HCT116 (cell line): ENCODE data around the gene CDH16. TPM values are rescaled to one million over a fixed set of nuclear protein-coding genes. Genes with fewer than 3 reads are reported as not detected.

Experiments used
- ATAC-seq: fragments of 200-7000 bp; cut with Tn5 transposase; 2 replicates; pipeline ENCODE4 v1.9.1; 2020; ENCODE audit warnings: mild to moderate bottlenecking, moderate library complexity
- BruUV-seq: library from RNA; stranded (reverse); fragments of 400-500 nt; replicated peaks from 2 replicates; lab custom pipeline; 2021; lab: Mats Ljungman, UMichigan
- CTCF ChIA-PET: fragments of 300-600 bp; sonication (Branson Sonifier 250); formaldehyde crosslinking; loops from one replicate; lab custom pipeline; 2021; ENCODE audit warnings: antibody characterized with exemption; lab: Charles Lee
- POLR2A ChIA-PET: fragments of 300-600, 350-600 bp; sonication (Branson Sonifier 250); formaldehyde crosslinking; loops from one replicate; lab custom pipeline; 2021; ENCODE audit warnings: antibody characterized with exemption; lab: Charles Lee
- RAD21 ChIA-PET, 2 experiments: fragments of 300-600 bp; sonication (Branson Sonifier 250); formaldehyde crosslinking; loops; one replicate each; lab custom pipeline; 2023; ENCODE audit warnings: low total read pairs in 2 of 2; ENCODE audit not compliant: uncharacterized antibody in 2 of 2, unreplicated experiment in 2 of 2, low non-redundant PET in 1 of 2; lab: Charles Lee
- DNase-seq: peaks from one replicate; pipeline ENCODE4 v3.0.0-alpha.2; 2010; ENCODE audit warnings: low read depth, low spot score
- H2AFZ ChIP-seq: fragments of 200-600 bp; shearing (Covaris generic), sonication (generic); 2 replicates; pipeline ENCODE4 v1.6.1; 2017; ENCODE audit warnings: low read depth, mixed run types, mixed read lengths, antibody characterized with exemption, low read length; ENCODE audit not compliant: poor library complexity, severe bottlenecking
- H3K27ac ChIP-seq: 2 replicates; pipeline ENCODE4 v1.5.1; 2012; ENCODE audit warnings: low read depth, low read length
- H3K27me3 ChIP-seq: fragments of 200-600 bp; sonication (generic); 2 replicates; pipeline ENCODE4 v1.6.1; 2016; ENCODE audit warnings: mixed run types, low read length, mixed read lengths; ENCODE audit not compliant: insufficient read depth
- H3K36me3 ChIP-seq, 2 experiments: fragments of 200-500 bp in 1 of 2; fragments of 200-600 bp in 1 of 2; sonication (Bioruptor generic) in 1 of 2; sonication (generic) in 1 of 2; 2 replicates each; pipeline versions ENCODE4 v1.5.1 to v1.6.1; 2014 to 2016; ENCODE audit warnings: low read length in 2 of 2, inconsistent platforms in 1 of 2, mixed read lengths in 1 of 2, mixed run types in 1 of 2; ENCODE audit not compliant: insufficient read depth in 2 of 2, control insufficient read depth in 1 of 2
- H3K4me1 ChIP-seq, 2 experiments: fragments of 200-600 bp in 1 of 2; sonication (generic) in 1 of 2; 2 replicates each; pipeline versions ENCODE4 v1.5.1 to v1.6.1; 2012 to 2017; ENCODE audit warnings: low read length in 2 of 2, inconsistent platforms in 1 of 2, mild to moderate bottlenecking in 1 of 2, mixed read lengths in 1 of 2, mixed run types in 1 of 2, moderate library complexity in 1 of 2; ENCODE audit not compliant: insufficient read depth in 2 of 2, control insufficient read depth in 1 of 2
- H3K4me2 ChIP-seq: fragments of 200-600 bp; sonication (generic); 2 replicates; pipeline ENCODE4 v1.6.1; 2017; ENCODE audit warnings: mixed run types, low read length, mixed read lengths
- H3K4me3 ChIP-seq, 2 experiments: fragments of 200-600 bp in 1 of 2; sonication (generic) in 1 of 2; replicated peaks in 1 of 2; 2 replicates each; pipeline ENCODE4 v1.5.1; 2011 to 2016; ENCODE audit warnings: low read length in 2 of 2, control low read depth in 1 of 2, low read depth in 1 of 2, mild to moderate bottlenecking in 1 of 2, mixed read lengths in 1 of 2, mixed run types in 1 of 2
- H3K79me2 ChIP-seq: fragments of 200-600 bp; sonication (generic); 2 replicates; pipeline ENCODE4 v1.6.1; 2017; ENCODE audit warnings: mild to moderate bottlenecking, mixed run types, low read length, moderate library complexity, mixed read lengths; ENCODE audit not compliant: insufficient read depth
- H3K9ac ChIP-seq: fragments of 200-600 bp; sonication (generic); 2 replicates; pipeline ENCODE4 v1.6.1; 2016; ENCODE audit warnings: low read length, mixed read lengths
- H3K9me2 ChIP-seq: fragments of 200-600 bp; sonication (generic), shearing (Covaris generic); 2 replicates; pipeline ENCODE4 v1.6.1; 2017; ENCODE audit warnings: mixed run types, mild to moderate bottlenecking, moderate library complexity; ENCODE audit not compliant: insufficient read depth
- H3K9me3 ChIP-seq, 2 experiments: fragments of 200-500 bp in 1 of 2; fragments of 200-600 bp in 1 of 2; sonication (Bioruptor generic) in 1 of 2; sonication (generic) in 1 of 2; 2 replicates each; pipeline ENCODE4 v1.6.1; 2014 to 2017; ENCODE audit warnings: low read length in 2 of 2, mixed read lengths in 2 of 2, inconsistent platforms in 1 of 2, low read depth in 1 of 2, mild to moderate bottlenecking in 1 of 2, mixed run types in 1 of 2, moderate library complexity in 1 of 2; ENCODE audit not compliant: control insufficient read depth in 1 of 2, insufficient read depth in 1 of 2
- H4K20me1 ChIP-seq: fragments of 200-600 bp; sonication (generic), shearing (Covaris generic); 2 replicates; pipeline ENCODE4 v1.6.1; 2017; ENCODE audit warnings: mixed run types, mild to moderate bottlenecking, moderate library complexity; ENCODE audit not compliant: insufficient read depth
- ATF3 ChIP-seq: IDR thresholded peaks from 2 replicates; pipeline ENCODE4 v1.6.1; 2012
- CBX3 ChIP-seq: IDR thresholded peaks from 2 replicates; pipeline ENCODE4 v1.6.1; 2012; ENCODE audit warnings: low read depth
- CEBPB ChIP-seq: IDR thresholded peaks from 2 replicates; pipeline ENCODE4 v1.6.1; 2012; ENCODE audit warnings: low read depth
- EZH2phosphoT487 ChIP-seq: fragments of 200-600 bp; IDR thresholded peaks from 2 replicates; pipeline ENCODE4 v1.6.1; 2018; ENCODE audit warnings: antibody characterized with exemption, borderline replicate concordance
- JUND ChIP-seq: IDR thresholded peaks from 2 replicates; pipeline ENCODE4 v1.6.1; 2012
- POLR2AphosphoS5 ChIP-seq: IDR thresholded peaks from 2 replicates; pipeline ENCODE4 v1.6.1; 2011; ENCODE audit warnings: mild to moderate bottlenecking, low read depth, low read length, moderate library complexity
- RAD21 ChIP-seq: IDR thresholded peaks from 2 replicates; pipeline ENCODE4 v1.6.1; 2012; ENCODE audit warnings: low read depth, mild to moderate bottlenecking
- SP1 ChIP-seq: IDR thresholded peaks from 2 replicates; pipeline ENCODE4 v1.6.1; 2012; ENCODE audit warnings: low read depth
- TCF7L2 ChIP-seq: IDR thresholded peaks from 2 replicates; pipeline ENCODE4 v1.7.0; 2011; ENCODE audit warnings: borderline replicate concordance, inconsistent platforms; ENCODE audit not compliant: insufficient read depth, insufficient read length; ENCODE audit errors: extremely low read depth
- YY1 ChIP-seq: IDR thresholded peaks from 2 replicates; pipeline ENCODE4 v1.6.1; 2011; ENCODE audit warnings: low read length, low read depth, moderate library complexity, mild to moderate bottlenecking; ENCODE audit not compliant: insufficient replicate concordance; ENCODE audit errors: extremely low read depth
- ZBTB33 ChIP-seq: IDR thresholded peaks from 2 replicates; pipeline ENCODE4 v1.6.1; 2011; ENCODE audit warnings: mild to moderate bottlenecking, low read length, moderate library complexity; ENCODE audit not compliant: insufficient replicate concordance; ENCODE audit errors: extremely low read depth
- ZFX ChIP-seq: fragments of 450-650 bp; IDR thresholded peaks from 2 replicates; pipeline ENCODE4 v1.6.1; 2017
- intact Hi-C: fragments of 100-400 bp; cut with micrococcal nuclease; formaldehyde crosslinking; loops from 2 replicates; pipeline ENCODE4 v1.10.0; 2022
- total RNA-seq: library from RNA; stranded (reverse); gene quantifications from one replicate; pipeline ENCODE4 v1.2.1, GENCODE V29; 2021; ENCODE audit not compliant: unreplicated experiment

CDH16 gene
- total RNA-seq, 1 experiment from 2014 or later, result not detected

DNA sequence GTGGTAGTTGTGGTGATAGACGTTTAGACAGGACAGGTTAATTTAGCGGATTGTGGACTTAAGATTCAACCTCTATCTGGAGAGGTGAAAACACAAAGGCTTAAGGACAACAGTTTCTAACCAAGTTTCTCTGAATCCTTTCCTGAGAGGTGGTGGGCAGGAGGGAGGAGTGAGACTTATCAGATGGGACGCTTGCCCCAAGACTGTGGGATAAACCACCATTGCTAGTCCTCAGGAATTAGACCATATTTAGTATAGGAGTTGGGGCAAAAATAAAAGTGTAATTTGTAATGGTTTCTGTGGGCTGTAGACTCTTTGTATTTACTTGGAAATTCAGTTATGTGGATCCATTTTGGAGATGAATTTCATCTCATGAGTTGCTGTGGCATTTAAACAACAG is 31.8 kb downstream of the CDH16 start:
- no peaks in the 10 kb centered on the region for H3K9me2 ChIP-seq
- intact Hi-C loops, result no loop called here
- H3K27me3 ChIP-seq, result no peaks in the 10 kb centered on the region
- H3K4me2 ChIP-seq, result no peak overlapping the region
- peaks cover 17% of the 10 kb centered on the region; the same call in 1 of the 2 replicates for H3K79me2 ChIP-seq
- no peaks in the 10 kb centered on the region for H3K9me3 ChIP-seq
- DNase-seq, result no peak
- H3K9ac ChIP-seq, result no peak overlapping the region
- no TSS peak for BruUV-seq
- ChIA-PET CTCF (interaction anchor here (0.8 to 1.5 kb wide), 2 partner anchors 8 to 19 kb away, joined by 3 to 4 read pairs; no protein-coding TSS in a partner anchor), POLR2A (no interaction called here), RAD21 (no interaction called here)
- H4K20me1 ChIP-seq, result no peaks in the 10 kb centered on the region
- ATAC-seq, result no peak
- no peak overlapping the region for H2AFZ ChIP-seq
- peaks cover 0 to 2% of the 10 kb centered on the region in 2 experiments; a peak in 2 of 4 replicates for H3K4me1 ChIP-seq
- peaks cover 12 to 24% of the 10 kb centered on the region in 2 experiments; a peak in 3 of 4 replicates for H3K36me3 ChIP-seq
- no peak for TF ChIP-seq RAD21
- no peak for TF ChIP-seq JUND
- no peak for TF ChIP-seq ZFX
- no peak for TF ChIP-seq ATF3
- no peak for TF ChIP-seq CEBPB
- no peak for TF ChIP-seq POLR2AphosphoS5
- no peak for TF ChIP-seq EZH2phosphoT487
- TF ChIP-seq YY1, result no peak
- TF ChIP-seq CBX3, result no peak
- TF ChIP-seq TCF7L2, result no peak
- TF ChIP-seq SP1, result no peak
- no peak for TF ChIP-seq ZBTB33
- TF ChIP-seq, all 23 proteins: peak for 0
- no peak overlapping the region for H3K27ac ChIP-seq
- H3K4me3 ChIP-seq, result no peak overlapping the region
